Loucy (cell line): ENCODE data around the gene ATXN7L1.

Experiments used
- CTCF ChIP-seq: fragments of 200-600 bp; sonication (generic); conservative IDR thresholded peaks from 2 replicates; pipeline ENCODE4 v1.5.1; 2014; ENCODE audit warnings: mild to moderate bottlenecking, antibody characterized with exemption, low read length
- EZH2phosphoT487 ChIP-seq: fragments of 200-600 bp; IDR thresholded peaks from 2 replicates; pipeline ENCODE4 v1.6.1; 2018; ENCODE audit warnings: antibody characterized with exemption, mild to moderate bottlenecking, moderate library complexity, borderline replicate concordance

GRCh38 chr7:105577251-105577650, 299.1 kb downstream of the ATXN7L1 start:
- TF ChIP-seq CTCF (no peak), EZH2phosphoT487 (no peak)
